PFSK-1 (cell line): ENCODE measurements around the gene DDX10.

Experiments used
- FOXP2 ChIP-seq: optimal IDR thresholded peaks from 2 replicates; pipeline ENCODE3; 2011; ENCODE audit warnings: borderline replicate concordance, control low read depth, inconsistent platforms; ENCODE audit not compliant: insufficient read depth; ENCODE audit errors: extremely low read length, extremely low read depth
- POLR2AphosphoS5 ChIP-seq: IDR thresholded peaks from 2 replicates; pipeline ENCODE4 v1.6.1; 2012; ENCODE audit warnings: low read depth, mild to moderate bottlenecking, control low read depth, low read length, moderate library complexity
- REST ChIP-seq, 2 experiments: IDR thresholded peaks; 2 replicates each; pipeline versions ENCODE4 v1.6.1 to v1.8.0; 2011 to 2012; ENCODE audit warnings: low read depth in 2 of 2, low read length in 2 of 2, control low read depth in 1 of 2, inconsistent platforms in 1 of 2, mild to moderate bottlenecking in 1 of 2, moderate library complexity in 1 of 2; ENCODE audit not compliant: insufficient read depth in 1 of 2
- SIN3A ChIP-seq: IDR thresholded peaks from 2 replicates; pipeline ENCODE4 v1.6.1; 2012; ENCODE audit warnings: mild to moderate bottlenecking, low read length, moderate library complexity, borderline replicate concordance; ENCODE audit not compliant: insufficient read depth
- TAF1 ChIP-seq: IDR thresholded peaks from 2 replicates; pipeline ENCODE4 v1.6.1; 2012; ENCODE audit warnings: low read length, control low read depth, borderline replicate concordance; ENCODE audit not compliant: insufficient read depth

The DDX10 gene

DNA sequence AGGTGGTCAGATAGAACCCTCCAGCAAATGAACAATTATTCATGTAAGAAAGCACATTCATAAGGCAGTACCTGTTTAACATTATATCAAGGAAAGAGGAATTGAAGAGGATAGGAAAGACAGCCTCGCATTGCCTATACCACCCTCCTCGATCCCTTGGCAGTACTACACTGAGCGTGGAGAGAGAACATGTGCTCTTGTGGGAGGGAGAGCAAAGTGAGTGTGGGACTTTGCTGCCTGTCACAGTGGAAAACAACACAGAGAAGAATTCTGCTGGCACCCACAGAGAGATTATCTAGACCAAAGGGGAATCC is 17.5 kb upstream of the DDX10 start:
- TF ChIP-seq TAF1 (no peak), FOXP2 (no peak), REST (IDR thresholded peaks at IDR 0.05; ENCODE audit: insufficient read depth in 1 of 2, low read depth in 2 of 2, low read length in 2 of 2) (no peak)

GRCh38 chr11:108647701-108648527 is 17.0 kb upstream of the DDX10 start:
- TF ChIP-seq TAF1 = no peak
- TF ChIP-seq SIN3A = no peak
- no peak for TF ChIP-seq POLR2AphosphoS5
- TF ChIP-seq REST (IDR thresholded peaks at IDR 0.05; ENCODE audit: insufficient read depth in 1 of 2, low read depth in 2 of 2, low read length in 2 of 2) = no peak
- no peak for TF ChIP-seq FOXP2

GRCh38 chr11:108648528-108648885 is 16.4 kb upstream of the DDX10 start:
- TF ChIP-seq TAF1 (no peak), REST (IDR thresholded peaks at IDR 0.05; ENCODE audit: insufficient read depth in 1 of 2, low read depth in 2 of 2, low read length in 2 of 2) (no peak), SIN3A (no peak)

- TF ChIP-seq TAF1 = no peak
- TF ChIP-seq FOXP2 = no peak
- TF ChIP-seq POLR2AphosphoS5 = no peak
- no peak for TF ChIP-seq SIN3A
- TF ChIP-seq REST (IDR thresholded peaks at IDR 0.05; ENCODE audit: insufficient read depth in 1 of 2, low read depth in 2 of 2, low read length in 2 of 2) = no peak
These were observed 9.8 kb upstream of the DDX10 start for GRCh38 chr11:108654994-108655631.

- TF ChIP-seq FOXP2 (no peak), TAF1 (no peak), POLR2AphosphoS5 (no peak)
These were observed 2.2 kb upstream of the DDX10 start for GRCh38 chr11:108662700-108663099.
